Ovary (tissue), 3 donors: ENCODE measurements around the gene MZF1.

Experiments used
- CTCF ChIP-seq, 3 donors: fragments of 450-650 bp in 2 of 3; fragments of 200-600 bp in 1 of 3; IDR thresholded peaks; one replicate each; pipeline versions ENCODE4 v1.5.1 to v1.8.0; 2016 to 2022; ENCODE audit warnings: antibody characterized with exemption in 3 of 3, mild to moderate bottlenecking in 1 of 3
- EP300 ChIP-seq: sonication (generic); formaldehyde crosslinking; IDR thresholded peaks from one replicate; pipeline ENCODE4 v1.6.1; 2017; ENCODE audit warnings: antibody characterized with exemption
- POLR2A ChIP-seq: fragments of 450-650 bp; IDR thresholded peaks from one replicate; pipeline ENCODE4 v1.6.1; 2017; ENCODE audit warnings: antibody characterized with exemption, mild to moderate bottlenecking, moderate library complexity
- donor health status: DM: no; HTN: no; CAD: no.

- TF ChIP-seq POLR2A (no peak), CTCF (IDR thresholded peaks at IDR 0.05) (no peak), EP300 (no peak)
Observed at GRCh38 chr19:58571575-58571947, 1.6 kb downstream of the MZF1 start.
